ENCODE results near the gene IPO4.

- no peak for TF ChIP-seq CTCF (conservative IDR thresholded peaks at IDR 0.05; ENCODE audit: low read depth, low read length)
- TF ChIP-seq EZH2 (IDR thresholded peaks at IDR 0.05; ENCODE audit: borderline replicate concordance, low read depth, low read length, poor library complexity, severe bottlenecking), result no peak
Observed at GRCh38 chr14:24135834-24136683, 52.6 kb downstream of the IPO4 start, which contains the start of gene PSME1.
